Suprapubic skin (tissue), 4 donors: ENCODE data around the gene SERPINI2. TPM values are rescaled to one million over a fixed set of nuclear protein-coding genes. Genes with fewer than 3 reads are reported as not detected.

ENCODE experiments used
- DNase-seq, 2 donors: peaks; one replicate each; pipeline ENCODE4 v3.0.0-alpha.2; 2019; ENCODE audit warnings: low spot score in 2 of 2
- H3K27ac ChIP-seq: fragments of 200-600 bp; sonication (generic); one replicate; pipeline ENCODE4 v1.5.1; 2019
- H3K27me3 ChIP-seq: fragments of 200-600 bp; sonication (generic); one replicate; pipeline ENCODE4 v1.5.1; 2019
- H3K36me3 ChIP-seq: fragments of 200-600 bp; sonication (generic); one replicate; pipeline ENCODE4 v1.5.1; 2019
- H3K4me1 ChIP-seq: fragments of 200-600 bp; sonication (generic); one replicate; pipeline ENCODE4 v1.5.1; 2019
- H3K4me3 ChIP-seq: fragments of 200-600 bp; sonication (generic); one replicate; pipeline ENCODE4 v1.5.1; 2019; ENCODE audit warnings: mild to moderate bottlenecking
- H3K9me3 ChIP-seq: fragments of 200-600 bp; sonication (generic); one replicate; pipeline ENCODE4 v1.5.1; 2019
- CTCF ChIP-seq, 2 donors: fragments of 200-600 bp in 1 of 2; fragments of 450-650 bp in 1 of 2; sonication (generic) in 1 of 2; IDR thresholded peaks; one replicate each; pipeline ENCODE4 v1.5.1; 2016 to 2019; ENCODE audit warnings: antibody characterized with exemption in 2 of 2, mild to moderate bottlenecking in 1 of 2, moderate library complexity in 1 of 2
- EP300 ChIP-seq: sonication (generic); formaldehyde crosslinking; IDR thresholded peaks from one replicate; pipeline ENCODE4 v1.6.1; 2017; ENCODE audit warnings: antibody characterized with exemption
- POLR2A ChIP-seq, 2 donors: fragments of 450-650 bp; IDR thresholded peaks; one replicate each; pipeline ENCODE4 v1.6.1; 2017; ENCODE audit warnings: antibody characterized with exemption in 2 of 2, mild to moderate bottlenecking in 2 of 2, moderate library complexity in 2 of 2
- POLR2AphosphoS5 ChIP-seq, 3 donors: sonication (generic); formaldehyde crosslinking; IDR thresholded peaks; one replicate each; pipeline ENCODE4 v1.6.1; 2017; ENCODE audit warnings: antibody characterized with exemption in 3 of 3
- WGBS: methylation state at CpG from one replicate; pipeline ENCODE4 v1.1.5; 2018; 5-methylcytosine and 5-hydroxymethylcytosine counted together
- total RNA-seq, 4 donors: library from RNA; depleted of rRNA; stranded (reverse); fragments of >200 nt; gene quantifications; one replicate each; pipeline ENCODE4 v1.1.0, GENCODE V29; 2016

SERPINI2 gene
- total RNA-seq, 4 donors from 2014 or later: 1.8 TPM; not detected in 3

GRCh38 chr3:167483708-167484475 is 10.1 kb upstream of the SERPINI2 start:
- Histone ChIP-seq H3K36me3 (no peaks in the 10 kb centered on the region), H3K4me3 (no peak overlapping the region), H3K4me1 (no peaks in the 10 kb centered on the region), H3K27me3 (no peaks in the 10 kb centered on the region), H3K27ac (no peak overlapping the region), H3K9me3 (no peaks in the 10 kb centered on the region)
- 87% methylated on average over 2 of the region's 2 CpGs for WGBS
- TF ChIP-seq EP300 (no peak), CTCF (IDR thresholded peaks at IDR 0.05) (no peak), POLR2AphosphoS5 (IDR thresholded peaks at IDR 0.05) (no peak), POLR2A (IDR thresholded peaks at IDR 0.05) (no peak)
- no peak for DNase-seq

- Histone ChIP-seq H3K27ac (no peak overlapping the region), H3K4me1 (no peaks in the 10 kb centered on the region), H3K27me3 (no peaks in the 10 kb centered on the region), H3K36me3 (no peaks in the 10 kb centered on the region), H3K9me3 (no peaks in the 10 kb centered on the region), H3K4me3 (no peak overlapping the region)
- no peak for TF ChIP-seq CTCF (IDR thresholded peaks at IDR 0.05)
- no peak for TF ChIP-seq POLR2A (IDR thresholded peaks at IDR 0.05)
- TF ChIP-seq POLR2AphosphoS5 (IDR thresholded peaks at IDR 0.05): no peak
- TF ChIP-seq EP300: no peak
- DNase-seq: no peak
These were observed 7.3 kb upstream of the SERPINI2 start for GRCh38 chr3:167481164-167481563.

- 89% methylated on average over 2 of the region's 2 CpGs for WGBS
- no peak for DNase-seq
- no peaks in the 10 kb centered on the region for H3K9me3 ChIP-seq
- H3K27ac ChIP-seq: no peak overlapping the region
- TF ChIP-seq POLR2A (IDR thresholded peaks at IDR 0.05) (no peak), CTCF (IDR thresholded peaks at IDR 0.05) (no peak), POLR2AphosphoS5 (IDR thresholded peaks at IDR 0.05) (no peak), EP300 (no peak)
- H3K4me3 ChIP-seq: no peak overlapping the region
- H3K36me3 ChIP-seq: no peaks in the 10 kb centered on the region
- H3K27me3 ChIP-seq: no peaks in the 10 kb centered on the region
- H3K4me1 ChIP-seq: no peaks in the 10 kb centered on the region
These were observed 6.9 kb upstream of the SERPINI2 start for GRCh38 chr3:167480748-167481147.

DNA sequence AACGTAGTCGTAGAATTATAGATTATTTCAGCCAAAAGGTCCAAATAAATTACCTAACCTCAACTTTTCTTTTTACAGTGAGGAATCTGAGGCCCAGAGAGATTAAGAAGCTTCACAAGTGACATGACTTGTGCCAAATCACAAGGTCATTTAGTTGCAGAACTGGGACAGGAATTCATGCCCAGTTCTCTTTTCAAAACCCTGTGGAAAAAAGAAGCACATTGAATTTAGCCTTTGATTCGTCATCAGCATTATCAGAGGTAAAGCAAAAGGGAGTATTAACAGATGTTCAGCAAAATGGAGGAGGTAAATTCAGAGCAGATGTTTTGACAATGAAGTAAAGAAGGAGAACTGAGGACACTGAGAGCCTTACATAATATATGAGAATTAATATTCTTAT is 4.5 kb downstream of the SERPINI2 start:
- DNase-seq: no peak
- Histone ChIP-seq H3K27me3 (no peaks in the 10 kb centered on the region), H3K27ac (no peak overlapping the region), H3K4me3 (no peak overlapping the region), H3K36me3 (no peaks in the 10 kb centered on the region), H3K4me1 (no peaks in the 10 kb centered on the region), H3K9me3 (no peaks in the 10 kb centered on the region)
- no peak for TF ChIP-seq POLR2A (IDR thresholded peaks at IDR 0.05)
- no peak for TF ChIP-seq POLR2AphosphoS5 (IDR thresholded peaks at IDR 0.05)
- no peak for TF ChIP-seq EP300
- TF ChIP-seq CTCF (IDR thresholded peaks at IDR 0.05): no peak
- 58% methylated on average over 3 of the region's 3 CpGs for WGBS

GRCh38 chr3:167467848-167468611 is 5.8 kb downstream of the SERPINI2 start:
- H3K4me3 ChIP-seq: no peak overlapping the region
- WGBS: 88% methylated on average over 5 of the region's 5 CpGs
- no peaks in the 10 kb centered on the region for H3K36me3 ChIP-seq
- H3K27ac ChIP-seq: no peak overlapping the region
- TF ChIP-seq POLR2AphosphoS5 (IDR thresholded peaks at IDR 0.05): no peak
- TF ChIP-seq CTCF (IDR thresholded peaks at IDR 0.05): no peak
- TF ChIP-seq POLR2A (IDR thresholded peaks at IDR 0.05): no peak
- no peak for TF ChIP-seq EP300
- H3K4me1 ChIP-seq: no peaks in the 10 kb centered on the region
- no peaks in the 10 kb centered on the region for H3K27me3 ChIP-seq
- DNase-seq: no peak
- H3K9me3 ChIP-seq: no peaks in the 10 kb centered on the region
